Jurkat, Clone E6-1 (cell line): ENCODE data around the gene VIT.

Experiments
- DNase-seq: peaks from one replicate; pipeline ENCODE4 v3.0.0-alpha.2; 2011; ENCODE audit warnings: low read depth, low spot score
- H3K4me3 ChIP-seq: 2 replicates; pipeline ENCODE4 v1.5.1; 2011; ENCODE audit warnings: mild to moderate bottlenecking, low read length, control low read depth, moderate library complexity

The VIT gene

DNA sequence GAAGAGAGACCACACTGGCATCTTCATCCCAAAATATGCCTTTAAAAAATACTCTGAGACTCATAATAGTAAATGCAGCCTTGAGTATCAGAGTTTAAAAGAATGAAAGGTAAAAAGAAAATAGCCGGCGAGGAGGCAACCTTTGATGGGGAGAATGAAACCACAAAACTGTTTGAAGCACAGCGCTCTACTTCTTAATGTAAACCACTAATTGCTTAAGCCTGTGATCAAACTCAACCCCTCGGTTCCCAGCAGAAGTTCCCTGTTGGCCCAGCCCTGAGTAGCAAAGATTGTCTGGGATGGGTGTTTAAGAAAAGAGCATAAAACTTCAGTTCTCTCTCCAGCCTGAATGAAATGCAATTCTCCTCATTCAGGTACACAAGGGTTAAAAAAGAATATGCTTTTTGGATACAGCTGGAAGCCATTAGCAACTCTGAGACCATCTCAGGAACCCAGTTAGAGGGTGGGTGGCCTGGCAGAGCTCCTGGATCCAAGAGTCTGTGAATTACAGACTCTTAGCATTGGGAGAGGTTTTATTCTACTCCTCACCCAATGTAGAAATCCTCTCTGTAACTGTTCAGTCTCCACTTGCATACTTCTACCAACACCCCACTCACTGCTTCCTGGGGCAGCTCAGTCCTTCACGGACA, 44.8 kb downstream of the VIT start:
- H3K4me3 ChIP-seq: no peak overlapping the region
- DNase-seq: peak; percentile 45

- DNase-seq: no peak
- no peak overlapping the region for H3K4me3 ChIP-seq
Observed at GRCh38 chr2:36743954-36744353, 47.4 kb downstream of the VIT start.

DNA sequence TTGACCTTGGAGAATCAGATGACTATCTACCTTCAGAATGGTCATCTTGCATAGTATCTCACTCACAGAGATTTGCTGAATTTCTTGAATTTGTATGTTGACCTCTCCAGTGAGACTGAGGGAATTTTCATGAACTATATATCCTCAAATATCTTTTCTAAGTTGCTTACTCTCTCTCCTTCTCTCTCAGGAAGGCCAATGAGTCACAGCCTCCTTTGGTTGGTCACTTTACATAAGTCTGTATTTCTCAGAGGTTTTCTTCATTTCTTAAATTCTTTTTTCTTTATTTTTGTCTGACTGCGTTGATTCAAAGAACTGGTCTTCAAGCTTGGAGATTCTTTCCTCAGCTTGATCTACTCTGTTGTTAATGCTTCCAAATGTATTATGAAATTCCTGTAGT, 51.7 kb downstream of the VIT start:
- no peak overlapping the region for H3K4me3 ChIP-seq
- no peak for DNase-seq

GRCh38 chr2:36750101-36750500, 53.6 kb downstream of the VIT start:
- no peak for DNase-seq
- H3K4me3 ChIP-seq: no peak overlapping the region

DNA sequence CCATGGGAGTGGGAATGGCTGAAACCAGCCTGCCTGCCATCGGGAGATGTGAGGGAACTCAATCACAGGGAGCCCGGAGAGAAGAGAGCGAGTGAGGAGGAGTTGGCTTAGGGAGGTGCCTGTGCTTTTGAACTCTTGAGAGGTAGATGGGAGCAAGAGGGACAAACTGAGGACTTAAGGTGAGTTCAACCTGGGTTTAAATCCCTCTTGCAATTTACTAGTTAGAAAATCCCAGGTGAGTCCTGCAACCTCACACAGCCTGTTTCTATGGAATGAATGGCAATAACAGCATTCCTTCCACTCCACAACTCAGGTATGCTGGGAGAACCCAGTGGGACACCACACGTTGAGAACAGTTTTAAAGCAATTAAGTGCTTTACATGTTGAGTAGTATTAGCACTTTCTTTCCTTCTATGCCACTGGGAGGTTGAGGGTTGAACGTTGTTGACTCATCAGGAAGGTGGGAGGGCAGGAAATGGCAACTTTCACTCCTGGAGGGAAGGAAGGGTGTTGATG, 57.3 kb downstream of the VIT start:
- DNase-seq: no peak
- H3K4me3 ChIP-seq: no peak overlapping the region

GRCh38 chr2:36754578-36754977, 58.1 kb downstream of the VIT start:
- no peak overlapping the region for H3K4me3 ChIP-seq
- no peak for DNase-seq

DNA sequence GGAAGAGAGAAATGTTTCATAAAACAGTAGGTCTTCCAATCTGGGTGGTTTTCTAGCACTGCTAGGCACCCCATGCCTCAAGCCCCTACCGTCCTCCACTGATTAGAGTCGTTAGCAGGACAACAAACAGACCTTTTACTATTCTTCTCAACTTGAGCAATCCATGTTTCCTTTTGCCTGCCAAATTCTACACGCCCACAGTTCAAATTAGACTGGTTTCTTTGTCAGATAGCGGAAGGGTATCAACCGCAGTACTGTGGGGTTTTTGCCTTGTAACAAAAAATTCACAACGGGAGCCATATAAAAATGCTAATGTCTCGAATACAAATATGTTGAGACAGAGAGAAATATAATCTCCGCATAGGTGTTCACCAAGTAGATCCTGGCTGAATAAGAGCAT, 59.9 kb downstream of the VIT start:
- DNase-seq: no peak
- H3K4me3 ChIP-seq: no peak overlapping the region

DNA sequence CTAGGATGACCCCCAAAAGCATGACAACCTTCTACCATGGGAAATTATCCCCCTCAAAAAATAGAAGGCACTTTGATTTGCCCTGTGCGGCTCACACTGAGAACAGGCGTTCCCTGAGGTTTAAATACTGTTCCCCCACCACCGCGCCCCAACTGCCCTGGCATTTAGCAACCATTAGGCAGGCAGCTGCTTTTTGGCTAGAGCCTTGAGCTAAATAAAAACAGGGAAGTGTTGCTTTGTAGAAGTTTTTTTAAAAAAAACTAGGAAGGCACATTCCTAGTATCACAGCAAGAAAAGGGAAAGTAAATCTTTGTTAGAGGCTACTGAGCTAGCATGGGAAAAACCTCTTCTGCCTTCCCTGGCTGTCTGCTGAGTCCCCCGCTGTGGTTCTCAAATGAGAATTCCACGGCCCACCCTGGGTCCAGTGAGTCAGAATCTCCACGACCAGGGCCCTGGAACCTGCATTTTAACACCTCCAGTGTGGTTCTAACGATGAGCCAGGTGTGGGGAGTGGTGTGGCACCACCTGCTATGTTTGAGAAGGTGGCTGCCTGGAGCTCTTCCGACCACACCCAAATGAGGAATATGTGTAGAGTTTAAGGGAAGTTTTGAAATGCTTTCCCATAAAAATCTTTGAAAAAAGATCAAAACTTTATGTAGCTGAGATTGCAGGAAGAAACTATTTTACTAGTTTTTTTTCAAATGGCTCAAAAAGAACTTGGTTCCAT, 66.4 kb downstream of the VIT start:
- no peak overlapping the region for H3K4me3 ChIP-seq
- DNase-seq: no peak

- H3K4me3 ChIP-seq: no peak overlapping the region
- DNase-seq: no peak
Observed at GRCh38 chr2:36769106-36769505, 72.6 kb downstream of the VIT start.

DNA sequence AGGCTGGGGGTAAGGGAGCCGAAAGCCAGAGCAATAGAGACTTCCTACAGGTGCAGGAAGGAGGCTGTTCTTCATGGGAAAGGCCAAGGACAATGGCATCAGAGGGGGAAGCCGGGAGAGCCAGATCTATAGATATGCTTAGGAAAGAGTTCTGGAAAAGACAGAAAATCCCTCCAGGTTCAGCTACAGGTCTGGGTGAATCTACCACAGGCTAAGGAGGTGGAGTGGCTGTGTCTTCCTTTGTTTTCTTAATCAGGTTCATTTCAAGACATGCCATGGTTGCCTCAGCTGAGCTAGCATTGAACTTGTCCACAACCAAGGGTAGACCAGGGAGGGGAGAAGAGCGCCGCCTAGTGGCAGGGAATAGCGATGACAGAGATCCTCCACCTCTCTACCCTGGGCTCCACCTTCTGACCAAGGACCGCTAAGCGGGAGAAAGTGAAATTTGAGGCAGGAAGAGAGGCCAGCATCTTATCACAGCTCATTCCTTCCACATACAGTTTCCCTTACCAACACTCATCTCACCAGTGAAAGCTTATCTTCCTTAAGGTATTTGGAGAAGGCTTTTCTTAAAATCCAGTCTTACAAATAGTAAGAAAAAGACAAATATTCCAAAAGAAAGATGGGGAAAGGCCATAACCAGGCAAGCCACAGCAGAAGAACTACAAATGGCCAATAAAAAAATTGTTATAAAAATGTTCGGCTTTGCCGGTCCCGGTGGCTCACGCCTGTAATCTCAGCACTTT, 74.2 kb downstream of the VIT start:
- no peak overlapping the region for H3K4me3 ChIP-seq
- peak; percentile 46 for DNase-seq

DNA sequence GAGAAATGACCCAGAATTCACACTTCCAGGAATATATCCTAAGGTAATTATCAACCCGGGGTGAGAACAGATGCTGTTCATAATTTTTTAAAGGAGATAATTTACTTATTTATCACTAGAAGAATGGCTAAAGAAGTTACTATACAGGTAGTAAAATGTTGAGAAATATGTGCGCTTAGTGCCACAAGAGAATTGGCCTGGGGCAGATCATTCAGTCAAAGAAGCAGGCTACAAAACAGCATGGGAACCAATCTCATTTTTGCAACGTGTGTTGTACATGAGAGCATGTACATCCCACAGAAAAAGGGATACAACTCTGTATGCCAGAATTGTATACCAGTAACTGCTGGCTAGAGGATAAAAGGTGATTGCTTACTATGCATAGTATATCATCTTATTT, 75.2 kb downstream of the VIT start:
- DNase-seq: no peak
- H3K4me3 ChIP-seq: no peak overlapping the region

DNA sequence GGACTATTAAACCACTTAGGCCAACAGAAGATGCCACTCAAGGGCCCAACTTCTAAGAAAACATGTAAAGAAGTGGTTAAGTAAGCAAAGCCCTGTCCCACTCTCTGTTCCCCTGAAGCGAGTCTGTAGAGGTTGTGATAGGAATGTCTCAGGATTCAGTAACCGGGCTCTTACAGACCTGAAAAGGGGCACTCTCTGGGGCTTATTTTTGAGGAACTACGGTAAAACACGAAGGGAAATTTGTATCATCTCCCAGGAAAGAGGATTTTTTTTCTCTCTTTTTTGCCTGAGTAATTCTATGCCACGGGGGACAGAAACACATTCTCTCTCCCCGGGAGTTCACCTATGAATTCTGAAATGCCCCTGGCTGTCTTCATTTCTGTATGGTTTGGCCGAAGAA, 77.4 kb downstream of the VIT start:
- H3K4me3 ChIP-seq: no peak overlapping the region
- no peak for DNase-seq

DNA sequence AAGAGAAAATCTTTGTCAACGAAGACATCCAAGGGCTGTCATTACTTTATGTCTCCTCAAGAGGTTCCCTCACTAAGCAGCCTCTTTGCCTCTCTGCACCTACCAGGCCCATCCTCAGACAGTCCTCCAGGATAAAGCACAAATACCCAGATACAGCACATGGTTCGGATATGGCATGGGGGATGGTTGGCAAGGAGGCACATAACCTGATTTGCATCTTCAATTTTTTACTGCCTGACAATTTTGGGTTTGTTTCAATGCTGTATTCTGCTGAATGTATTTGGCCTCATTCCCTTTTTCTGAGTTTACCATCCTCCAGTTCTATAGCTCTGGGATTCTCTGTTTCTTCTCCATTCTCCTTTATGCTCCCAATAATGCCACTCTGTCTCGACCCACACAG, 78.8 kb downstream of the VIT start:
- DNase-seq: no peak
- no peak overlapping the region for H3K4me3 ChIP-seq

DNA sequence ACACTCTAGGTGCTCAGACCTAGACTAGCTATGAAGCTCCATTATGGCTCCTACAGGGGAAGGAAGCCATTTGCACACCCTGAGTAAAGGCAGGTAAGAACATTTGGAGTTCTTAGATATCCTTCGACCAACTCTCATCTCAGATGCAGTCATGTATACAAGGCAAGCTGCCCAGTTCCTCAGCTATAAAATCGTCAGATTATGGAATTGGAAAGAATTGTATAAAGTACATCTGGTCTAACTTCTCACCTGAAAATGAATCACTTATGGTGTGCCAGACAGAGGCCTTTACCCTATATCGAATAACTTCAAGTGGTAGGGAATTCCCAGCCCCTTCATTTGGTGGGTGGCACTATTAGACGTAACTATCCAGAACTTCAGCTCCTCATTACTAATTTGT, 79.3 kb downstream of the VIT start:
- H3K4me3 ChIP-seq: no peak overlapping the region
- DNase-seq: no peak

DNA sequence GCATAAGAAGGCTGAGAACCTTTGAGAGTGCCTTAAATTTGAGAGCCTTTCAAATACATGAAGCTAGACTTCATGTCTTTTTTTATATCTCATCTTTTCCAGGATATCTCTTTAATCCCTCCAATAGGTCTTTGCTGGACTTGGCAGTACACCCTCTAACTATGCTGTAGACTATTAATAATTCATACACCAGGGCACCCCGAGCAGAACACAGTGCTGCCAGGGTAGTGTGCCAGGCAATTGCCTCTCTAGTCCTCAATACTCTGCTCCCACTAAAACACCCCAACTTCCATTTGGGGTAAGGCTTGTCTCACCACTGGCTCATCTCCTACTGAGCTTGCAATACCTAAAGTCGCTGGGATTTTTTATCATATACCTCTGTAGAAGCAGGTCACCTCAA, 80.8 kb downstream of the VIT start:
- no peak for DNase-seq

DNA sequence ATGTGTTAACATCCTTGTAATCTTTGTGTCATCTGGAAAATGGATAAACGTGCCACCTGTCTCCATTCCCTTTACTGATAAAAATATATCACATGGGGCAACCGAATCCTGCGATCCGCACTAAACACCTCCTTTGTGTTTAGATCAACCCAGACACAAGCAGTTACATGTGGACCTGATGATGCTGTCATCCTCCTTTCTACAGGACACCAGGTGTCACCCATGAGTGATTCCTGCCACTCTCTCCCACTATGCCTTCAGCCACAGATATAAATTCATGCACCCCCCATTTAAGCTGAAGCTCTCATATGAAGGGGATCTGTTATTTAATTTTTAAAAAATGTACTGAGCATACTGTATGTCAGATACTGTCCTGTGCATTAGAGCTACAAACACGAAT, 81.3 kb downstream of the VIT start:
- no peak overlapping the region for H3K4me3 ChIP-seq
- no peak for DNase-seq

More for the DNA sequence above, 80.8 kb downstream of the VIT start:
- H3K4me3 ChIP-seq: no peak overlapping the region

GRCh38 chr2:36779462-36779861, 83.0 kb downstream of the VIT start:
- DNase-seq: no peak
- no peak overlapping the region for H3K4me3 ChIP-seq

DNA sequence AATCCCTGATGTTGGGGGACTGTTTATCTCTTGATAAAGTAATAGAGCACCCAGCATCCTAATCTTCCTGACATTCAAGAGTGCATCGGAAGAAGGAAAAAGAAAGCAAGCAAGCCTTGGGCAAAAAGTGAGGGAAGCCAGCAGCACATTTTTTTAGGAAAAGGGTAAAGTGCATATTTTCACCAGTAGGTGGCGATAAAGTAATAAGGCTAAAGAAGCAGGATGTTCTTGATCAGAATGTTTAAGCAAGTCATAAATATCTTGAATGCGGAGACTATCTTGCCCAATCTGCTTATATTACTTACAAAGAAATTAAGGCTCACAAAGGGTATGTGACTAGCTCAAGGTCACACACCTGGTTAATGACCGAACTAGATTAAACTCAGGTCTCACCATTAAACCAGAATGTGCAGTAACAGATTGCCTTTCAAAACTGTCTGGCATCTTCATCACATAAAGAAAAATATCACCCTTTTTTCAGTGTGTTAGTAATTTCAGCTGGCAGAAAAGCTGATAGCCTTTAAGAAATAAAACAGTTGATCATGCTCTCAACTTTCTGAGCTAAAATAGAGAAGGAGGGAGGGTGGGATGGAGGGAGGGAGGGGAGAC, 83.8 kb downstream of the VIT start:
- no peak overlapping the region for H3K4me3 ChIP-seq
- peak; percentile 32 for DNase-seq

DNA sequence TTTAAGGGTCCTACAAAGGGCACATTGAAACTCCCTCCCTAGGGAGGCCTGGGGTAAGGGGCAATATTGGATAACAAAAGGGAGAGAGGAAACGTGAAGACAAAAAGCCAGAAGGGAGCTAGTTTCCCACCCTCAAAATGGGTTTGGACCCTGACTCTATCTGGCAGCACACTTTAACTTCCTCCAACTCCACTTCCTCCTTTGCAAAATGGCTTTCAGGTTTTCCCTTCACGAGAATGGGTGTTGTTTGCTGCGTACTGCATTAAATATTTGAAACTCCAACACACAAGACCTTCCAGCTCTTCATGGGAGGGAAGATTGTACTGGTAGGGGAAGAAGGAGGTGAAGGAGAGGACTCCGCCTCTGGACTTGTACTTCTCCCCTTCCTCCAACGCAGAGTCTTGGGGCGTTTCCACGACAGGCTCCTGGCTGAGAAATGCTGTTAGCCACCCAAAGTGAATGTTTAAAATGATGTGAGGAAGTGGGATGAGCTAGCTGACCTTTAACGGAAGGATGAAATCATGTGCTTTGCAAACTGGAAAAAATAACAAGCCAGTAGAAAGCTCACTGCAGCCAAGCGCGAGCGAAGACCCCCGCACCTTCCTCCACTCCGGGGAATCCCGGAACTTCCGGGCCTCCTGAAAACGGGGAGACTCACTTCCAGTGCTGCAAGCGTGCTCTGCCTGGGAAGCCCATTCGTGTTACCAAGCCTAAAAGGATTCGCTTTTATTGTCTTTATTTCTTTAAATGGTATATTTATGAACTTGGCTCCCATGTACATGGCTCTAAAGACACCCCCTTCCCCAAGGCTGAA, 85.6 kb downstream of the VIT start:
- no peak for DNase-seq
- H3K4me3 ChIP-seq: no peak overlapping the region
